ENCODE measurements around the gene MEGF6. TPM values are rescaled to one million over a fixed set of nuclear protein-coding genes. Genes with fewer than 3 reads are reported as not detected.

MEGF6 gene
- total and polyA plus RNA-seq, 9 of the 15 experiments (the other 6 are each of a cell fraction or from before 2014, with no cell fraction given): 0.03 to 1.7 (median 0.24) TPM; not detected in 3

- TF ChIP-seq CCAR2 (IDR thresholded peaks at IDR 0.05; ENCODE audit: low read depth, low read length): no peak
- no peak for TF ChIP-seq ZBTB12 (CRISPR knock-in tag; IDR thresholded peaks at IDR 0.05)
- no peak for TF ChIP-seq CHAMP1 (IDR thresholded peaks at IDR 0.05)
- TF ChIP-seq E2F6 (IDR thresholded peaks at IDR 0.05; ENCODE audit: borderline replicate concordance in 1 of 2, extremely low read depth in 1 of 2, insufficient read depth in 1 of 2, insufficient read length in 1 of 2, low read depth in 1 of 2, low read length in 1 of 2, poor library complexity in 1 of 2, severe bottlenecking in 1 of 2): peak in 1 of 2 experiments; percentile 69
- no peak for TF ChIP-seq NCOA2 (IDR thresholded peaks at IDR 0.05; ENCODE audit: partially characterized antibody in 2 of 2)
- TF ChIP-seq SRSF3 (IDR thresholded peaks at IDR 0.05; ENCODE audit: insufficient read depth, low read length): no peak
- TF ChIP-seq CHD4 (IDR thresholded peaks at IDR 0.05; ENCODE audit: insufficient read depth, insufficient replicate concordance, low read depth, low read length, poor library complexity, severe bottlenecking): peak; percentile 34
- TF ChIP-seq CREM (IDR thresholded peaks at IDR 0.05; ENCODE audit: low read depth): peak; percentile 86
- no peak for TF ChIP-seq ZMIZ1 (IDR thresholded peaks at IDR 0.05; ENCODE audit: low read depth in 2 of 2, low read length in 2 of 2)
- TF ChIP-seq MAFK (IDR thresholded peaks at IDR 0.05; ENCODE audit: low read length): no peak
- no peak for TF ChIP-seq FOSL1 (tag; conservative IDR thresholded peaks at IDR 0.05)
- no peak for TF ChIP-seq ZNF197 (CRISPR knock-in tag; IDR thresholded peaks at IDR 0.05; ENCODE audit: low read depth)
- peak; percentile 24; the same call in 1 of the 2 replicates for TF ChIP-seq MAX (CRISPR knock-in tag; IDR thresholded peaks at IDR 0.05)
- TF ChIP-seq ETS2 (tag; IDR thresholded peaks at IDR 0.05; ENCODE audit: borderline replicate concordance, poor library complexity, severe bottlenecking): no peak
- TF ChIP-seq KAT8 (IDR thresholded peaks at IDR 0.05; ENCODE audit: low read depth): no peak
These were observed 13.2 kb upstream of the MEGF6 start, which contains the start of gene TPRG1L (continued) for GRCh38 chr1:3624200-3625136.

All from K562 (cell line).